Right lobe of liver (tissue), 4 donors: ENCODE results near the gene GJA8.

Source experiments
- CTCF ChIP-seq, 4 donors: fragments of 200-600 bp in 3 of 4; fragments of 450-650 bp in 1 of 4; IDR thresholded peaks; one replicate each; pipeline versions ENCODE4 v1.5.1 to v1.8.0; 2016 to 2022; ENCODE audit warnings: antibody characterized with exemption in 4 of 4, mild to moderate bottlenecking in 2 of 4
- POLR2A ChIP-seq: fragments of 450-650 bp; IDR thresholded peaks from one replicate; pipeline ENCODE4 v1.6.1; 2017; ENCODE audit warnings: antibody characterized with exemption, mild to moderate bottlenecking
- donor health status: DM: no; HTN: no; CAD: no.
- donor health status: DM: no; HTN: no; CAD: no.
- donor health status: DM: no; HTN: yes; CAD: no.

GRCh38 chr1:147882535-147882934 is 20.1 kb upstream of the GJA8 start:
- no peak for TF ChIP-seq CTCF (IDR thresholded peaks at IDR 0.05)
- no peak for TF ChIP-seq POLR2A
